ENCODE results near the gene BIRC6.

The BIRC6 gene

DNA sequence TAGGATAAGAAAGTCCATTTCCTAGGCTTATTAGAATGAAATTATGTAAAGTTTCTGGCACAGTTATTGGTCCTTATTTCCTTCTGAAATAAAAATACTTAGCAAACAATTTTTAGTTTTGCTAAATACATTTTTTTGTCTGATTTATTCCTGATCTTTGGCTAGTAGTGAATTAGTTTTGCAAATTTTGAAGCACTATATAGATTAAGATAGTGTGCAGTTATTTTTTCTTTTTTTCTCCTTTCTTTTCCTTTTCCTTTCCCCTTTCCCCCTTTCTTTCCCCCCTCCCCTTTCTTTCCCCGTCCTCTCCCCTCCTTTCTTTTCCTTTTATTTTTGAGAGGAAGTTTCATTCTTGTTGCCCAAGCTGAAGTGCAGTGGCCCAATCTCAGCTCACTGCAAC is 59.7 kb downstream of the BIRC6 start:
- Mint-ChIP-seq H3K27ac (no peak overlapping the region), H3K27me3 (no peaks in the 10 kb centered on the region), H3K9me3 (no peaks in the 10 kb centered on the region), H3K36me3 (peaks cover 38% of the 10 kb centered on the region), H3K4me3 (no peak overlapping the region), H3K4me1 (peaks cover 20% of the 10 kb centered on the region)
- no peak for ATAC-seq

DNA sequence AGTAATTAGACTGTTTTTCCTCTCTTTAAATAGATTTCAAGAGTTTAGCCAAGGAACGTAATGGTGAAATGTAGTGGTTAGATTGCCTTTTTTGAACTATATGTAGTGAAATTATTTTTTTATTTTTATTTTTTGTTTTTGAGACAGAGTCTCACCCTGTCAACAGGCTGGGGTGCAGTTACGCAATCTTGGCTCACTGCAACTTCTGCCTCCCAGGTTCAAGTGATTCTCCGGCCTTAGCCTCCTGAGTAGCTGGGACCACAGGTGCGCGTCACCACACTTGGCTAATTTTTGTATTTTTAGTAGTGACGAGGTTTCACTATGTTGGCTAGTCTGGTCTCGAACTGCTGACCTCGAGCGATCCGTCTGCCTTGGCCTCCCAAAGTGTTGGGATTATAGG is 60.8 kb downstream of the BIRC6 start:
- no peak overlapping the region for H3K27ac Mint-ChIP-seq
- H3K9me3 Mint-ChIP-seq: no peaks in the 10 kb centered on the region
- H3K36me3 Mint-ChIP-seq: peaks cover 50% of the 10 kb centered on the region
- no peak for ATAC-seq
- H3K27me3 Mint-ChIP-seq: no peaks in the 10 kb centered on the region
- peaks cover 30% of the 10 kb centered on the region for H3K4me1 Mint-ChIP-seq
- no peak overlapping the region for H3K4me3 Mint-ChIP-seq

DNA sequence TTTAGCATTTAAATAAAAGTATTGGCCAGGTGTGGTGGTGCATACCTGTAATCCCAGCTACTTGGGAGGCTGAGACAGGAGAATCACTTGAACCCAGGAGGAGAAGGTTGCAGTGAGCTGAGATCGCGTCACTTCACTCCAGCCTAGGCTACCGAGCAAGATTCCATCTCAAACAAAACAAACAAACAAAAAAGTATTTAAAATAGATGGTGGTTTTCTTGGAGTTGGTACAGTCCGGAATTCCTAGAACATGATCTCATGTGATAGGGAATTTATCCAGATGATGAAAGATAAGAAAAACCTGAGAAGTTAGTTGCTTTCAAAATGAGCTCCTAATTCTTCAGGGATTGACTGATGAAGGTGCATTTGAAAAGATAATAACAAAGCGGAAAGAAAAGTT is 62.0 kb downstream of the BIRC6 start:
- Mint-ChIP-seq H3K4me3 (no peak overlapping the region), H3K27ac (no peak overlapping the region), H3K9me3 (no peaks in the 10 kb centered on the region), H3K4me1 (peaks cover 41% of the 10 kb centered on the region), H3K36me3 (peaks cover 58% of the 10 kb centered on the region), H3K27me3 (no peaks in the 10 kb centered on the region)
- ATAC-seq: no peak

DNA sequence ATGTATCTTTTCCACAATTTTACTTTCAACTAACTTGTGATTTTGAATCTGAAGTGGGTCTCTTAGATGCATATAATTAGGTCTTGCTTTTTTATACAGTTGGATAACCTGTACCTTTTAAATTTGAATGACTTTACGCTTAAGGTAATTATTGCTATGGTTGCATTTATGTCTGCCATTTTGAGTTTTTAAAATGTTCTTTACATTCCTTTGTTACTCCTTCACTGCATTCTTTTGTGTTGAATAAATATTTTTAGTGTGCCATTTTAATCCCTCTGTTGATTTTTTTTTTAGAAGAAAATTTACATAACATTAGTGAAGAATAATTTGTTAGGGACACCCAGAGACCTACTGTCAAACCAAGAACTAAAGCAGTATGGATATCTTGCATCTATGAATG is 65.3 kb downstream of the BIRC6 start:
- peaks cover 66% of the 10 kb centered on the region for H3K4me1 Mint-ChIP-seq
- H3K27ac Mint-ChIP-seq: no peak overlapping the region
- H3K9me3 Mint-ChIP-seq: no peaks in the 10 kb centered on the region
- no peak overlapping the region for H3K4me3 Mint-ChIP-seq
- no peak for ATAC-seq
- no peaks in the 10 kb centered on the region for H3K27me3 Mint-ChIP-seq
- peaks cover 62% of the 10 kb centered on the region for H3K36me3 Mint-ChIP-seq

DNA sequence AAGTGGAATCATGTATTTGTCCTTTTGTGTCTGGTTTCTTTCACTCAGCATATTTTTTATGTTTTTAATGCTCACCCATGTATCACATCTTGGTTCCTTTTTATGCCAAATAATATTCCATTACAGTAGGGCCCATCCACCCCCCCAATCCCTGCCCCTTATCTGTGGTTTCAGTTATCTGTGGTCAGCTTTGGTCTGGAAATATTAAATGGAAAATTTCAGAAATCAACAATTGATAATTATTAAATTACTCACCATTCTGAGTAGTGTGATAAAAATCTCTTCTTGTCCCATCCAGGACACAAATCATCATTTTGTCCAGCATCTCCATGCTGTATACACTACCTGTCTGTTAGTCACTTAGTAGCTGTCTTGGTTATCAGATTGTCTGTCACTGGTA is 66.7 kb downstream of the BIRC6 start:
- H3K4me3 Mint-ChIP-seq: no peak overlapping the region
- no peaks in the 10 kb centered on the region for H3K9me3 Mint-ChIP-seq
- no peak overlapping the region for H3K27ac Mint-ChIP-seq
- H3K4me1 Mint-ChIP-seq: peaks cover 77% of the 10 kb centered on the region
- H3K27me3 Mint-ChIP-seq: no peaks in the 10 kb centered on the region
- no peak for ATAC-seq
- peaks cover 59% of the 10 kb centered on the region for H3K36me3 Mint-ChIP-seq

DNA sequence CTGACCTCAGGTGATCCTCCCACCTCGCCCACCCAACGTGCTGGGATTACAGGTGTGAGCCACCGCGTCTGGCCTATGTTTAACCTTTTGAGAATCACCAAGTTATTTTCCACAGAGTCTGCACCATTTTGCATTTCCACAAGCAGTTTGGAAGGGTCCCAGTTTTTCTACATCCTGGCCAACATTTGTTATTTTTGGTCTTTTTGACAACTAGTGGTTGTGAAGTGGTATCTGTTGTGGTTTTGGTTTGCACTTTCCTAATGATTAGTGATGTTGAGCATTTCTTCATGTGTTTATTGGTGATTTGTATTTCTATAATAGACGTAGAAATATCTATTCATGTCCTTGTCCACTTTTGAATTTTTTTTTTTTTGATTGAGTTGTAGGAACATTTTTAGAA is 67.9 kb downstream of the BIRC6 start:
- ATAC-seq: no peak
- Mint-ChIP-seq H3K4me3 (no peak overlapping the region), H3K4me1 (peaks cover 74% of the 10 kb centered on the region)

DNA sequence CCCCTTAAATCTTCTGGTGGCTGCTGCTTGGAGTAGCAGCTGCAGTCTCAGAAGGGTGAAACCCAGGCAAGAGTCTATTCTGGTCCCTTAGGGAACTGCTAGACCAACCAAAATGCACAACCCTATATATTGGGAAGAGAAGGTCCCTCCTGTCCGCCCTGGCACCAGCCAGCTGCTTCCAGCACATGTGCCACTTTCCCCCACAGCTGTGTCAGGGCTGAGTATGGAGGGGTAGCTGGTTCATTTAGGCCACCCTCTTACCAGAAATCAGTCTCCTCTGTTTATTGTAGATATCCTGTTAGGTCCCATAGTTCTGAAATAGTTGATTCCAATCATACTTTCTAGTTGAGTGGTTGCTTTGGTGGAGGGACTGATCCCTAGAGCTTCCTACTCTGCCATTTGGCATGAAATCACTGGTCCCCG is 68.9 kb downstream of the BIRC6 start:
- Mint-ChIP-seq H3K27ac (no peak overlapping the region), H3K4me3 (no peak overlapping the region), H3K4me1 (peaks cover 66% of the 10 kb centered on the region), H3K27me3 (no peaks in the 10 kb centered on the region), H3K36me3 (peaks cover 55% of the 10 kb centered on the region), H3K9me3 (no peaks in the 10 kb centered on the region)
- ATAC-seq: no peak

More for the DNA sequence above, 67.9 kb downstream of the BIRC6 start:
- no peaks in the 10 kb centered on the region for H3K9me3 Mint-ChIP-seq
- no peak overlapping the region for H3K27ac Mint-ChIP-seq
- H3K27me3 Mint-ChIP-seq: no peaks in the 10 kb centered on the region
- H3K36me3 Mint-ChIP-seq: peaks cover 61% of the 10 kb centered on the region

DNA sequence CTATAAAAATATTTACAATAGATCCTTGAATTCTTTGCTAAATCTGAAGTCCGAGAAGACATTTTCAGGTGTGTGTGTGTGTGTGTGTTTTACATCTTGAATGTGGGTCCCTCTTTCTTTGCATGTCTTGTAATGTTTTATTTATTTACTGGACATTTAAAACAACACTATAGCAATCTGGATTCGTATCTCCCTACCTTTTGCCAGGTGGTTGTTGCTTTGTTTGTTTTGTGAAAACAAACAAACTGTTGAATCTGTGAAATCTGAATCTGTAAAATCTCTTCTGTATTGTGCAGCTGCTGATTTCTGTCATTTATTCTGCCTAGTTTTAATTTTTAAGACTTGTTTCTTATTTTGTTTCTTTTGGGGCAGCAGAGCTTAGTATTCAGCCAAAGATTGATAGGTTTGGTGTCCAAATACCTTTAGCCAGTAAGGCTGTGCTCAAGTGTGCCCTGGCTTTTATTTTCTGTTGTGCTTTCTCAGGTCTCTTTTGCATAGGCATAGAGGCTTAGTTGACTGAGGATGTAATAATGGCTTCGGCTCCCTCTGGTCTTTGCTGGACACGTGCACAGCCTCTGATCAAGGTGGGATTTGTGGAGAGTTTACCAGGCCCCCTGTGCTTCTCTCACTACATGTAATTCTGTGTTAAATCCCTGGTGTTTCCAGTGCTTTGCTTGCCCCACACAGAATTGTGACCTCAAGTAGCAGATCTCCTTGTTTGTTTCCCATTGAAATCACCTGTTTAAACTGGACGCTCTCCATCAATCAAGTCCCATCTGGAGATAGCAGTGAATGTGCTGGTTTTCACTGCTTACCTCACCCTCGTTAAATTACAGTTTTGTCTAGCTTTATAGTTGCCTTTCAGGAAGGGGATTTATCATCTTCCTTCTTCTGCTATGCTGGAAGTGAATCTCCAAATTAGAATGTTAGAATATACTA is 71.1 kb downstream of the BIRC6 start:
- Mint-ChIP-seq H3K9me3 (no peaks in the 10 kb centered on the region), H3K4me1 (peaks cover 45% of the 10 kb centered on the region)

DNA sequence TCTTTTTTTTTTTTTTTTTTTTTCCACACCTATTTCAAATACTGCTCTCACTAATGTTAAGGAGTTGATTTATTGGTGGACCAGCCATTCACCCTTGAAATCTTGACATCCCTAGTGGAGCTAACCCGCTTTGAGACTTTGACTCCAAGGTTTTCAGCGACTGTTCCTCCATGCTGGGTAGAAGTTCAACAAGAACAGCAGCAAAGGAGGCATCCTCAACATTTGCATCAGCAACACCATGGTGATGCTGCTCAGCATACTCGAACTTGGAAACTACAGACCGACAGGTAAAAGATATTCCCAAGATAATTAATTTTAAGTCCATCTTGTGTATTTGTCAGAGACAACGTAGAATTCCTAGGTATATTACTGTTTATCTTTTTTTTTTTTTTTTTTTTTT is 74.0 kb downstream of the BIRC6 start:
- no peak for ATAC-seq
- Mint-ChIP-seq H3K4me3 (no peak overlapping the region), H3K36me3 (peaks cover 37% of the 10 kb centered on the region), H3K9me3 (no peaks in the 10 kb centered on the region), H3K27ac (no peak overlapping the region), H3K4me1 (peaks cover 25% of the 10 kb centered on the region), H3K27me3 (no peaks in the 10 kb centered on the region)

More for the DNA sequence above, 71.1 kb downstream of the BIRC6 start:
- Mint-ChIP-seq H3K27ac (no peak overlapping the region), H3K36me3 (peaks cover 48% of the 10 kb centered on the region), H3K4me3 (no peak overlapping the region), H3K27me3 (no peaks in the 10 kb centered on the region)
- ATAC-seq: no peak

DNA sequence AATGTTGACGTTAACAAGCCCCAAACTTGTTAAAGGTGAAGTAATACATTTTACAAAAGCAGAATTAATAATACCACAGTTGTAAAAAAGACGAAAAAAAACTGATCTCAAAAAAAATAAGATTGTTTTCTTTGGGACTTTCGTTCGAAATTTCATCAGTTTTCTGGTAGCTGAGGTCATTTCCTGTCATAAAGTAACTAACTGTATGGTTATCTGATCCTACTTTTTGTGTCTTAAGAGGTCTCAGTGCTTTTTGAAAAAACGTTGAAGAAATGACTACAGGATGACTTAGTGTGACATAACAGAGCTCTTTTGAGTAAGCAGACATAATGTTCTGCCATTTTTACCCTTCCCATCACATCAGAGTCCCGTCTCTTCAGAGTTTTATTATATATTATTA is 79.3 kb downstream of the BIRC6 start:
- Mint-ChIP-seq H3K9me3 (no peaks in the 10 kb centered on the region), H3K4me1 (no peaks in the 10 kb centered on the region), H3K36me3 (peaks cover 55% of the 10 kb centered on the region), H3K27ac (no peak overlapping the region), H3K4me3 (no peak overlapping the region), H3K27me3 (no peaks in the 10 kb centered on the region)
- no peak for ATAC-seq

DNA sequence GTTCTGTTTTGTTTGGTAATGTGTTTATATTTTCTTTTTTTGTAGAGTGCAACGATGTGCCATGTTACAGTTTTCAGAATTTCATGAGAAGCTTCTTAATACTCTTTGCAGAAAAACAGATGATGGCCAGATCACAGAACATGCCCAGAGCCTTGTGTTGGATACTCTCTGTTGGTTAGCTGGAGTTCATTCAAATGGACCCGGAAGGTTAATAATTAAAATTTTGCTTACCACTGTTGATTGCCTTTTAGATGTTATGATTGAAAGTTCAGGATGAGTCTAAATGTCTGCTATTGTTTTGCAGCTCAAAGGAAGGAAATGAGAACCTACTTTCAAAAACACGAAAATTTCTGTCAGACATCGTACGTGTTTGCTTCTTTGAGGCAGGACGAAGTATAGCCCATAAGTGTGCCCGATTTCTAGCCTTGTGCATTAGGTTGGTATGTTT is 85.2 kb downstream of the BIRC6 start:
- no peak for ATAC-seq
- Mint-ChIP-seq H3K4me3 (no peak overlapping the region), H3K36me3 (peaks cover 73% of the 10 kb centered on the region), H3K9me3 (no peaks in the 10 kb centered on the region), H3K4me1 (no peaks in the 10 kb centered on the region), H3K27ac (no peak overlapping the region), H3K27me3 (no peaks in the 10 kb centered on the region)

DNA sequence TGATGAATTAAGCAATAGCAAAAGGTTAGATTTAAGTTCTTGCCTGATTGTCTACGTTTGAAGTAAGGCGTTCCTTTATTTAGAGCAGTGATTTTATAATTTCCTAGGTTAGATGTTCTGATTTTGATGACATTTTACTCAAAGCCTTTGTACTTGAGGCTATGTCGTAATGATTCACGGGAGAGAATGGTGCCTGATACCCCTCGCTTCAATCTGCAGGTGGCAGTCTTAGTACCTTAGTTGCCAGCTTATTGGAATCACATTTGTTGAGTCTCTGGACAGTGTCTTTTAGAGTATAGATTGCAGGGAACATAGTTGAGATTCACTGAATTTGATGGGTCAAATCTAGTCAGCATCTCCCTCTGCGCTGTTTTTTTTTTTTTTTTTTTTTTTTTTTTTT is 89.5 kb downstream of the BIRC6 start:
- no peak overlapping the region for H3K4me3 Mint-ChIP-seq
- H3K27me3 Mint-ChIP-seq: no peaks in the 10 kb centered on the region
- H3K4me1 Mint-ChIP-seq: no peaks in the 10 kb centered on the region
- H3K36me3 Mint-ChIP-seq: peaks cover 62% of the 10 kb centered on the region
- no peaks in the 10 kb centered on the region for H3K9me3 Mint-ChIP-seq
- no peak for ATAC-seq
- H3K27ac Mint-ChIP-seq: no peak overlapping the region

DNA sequence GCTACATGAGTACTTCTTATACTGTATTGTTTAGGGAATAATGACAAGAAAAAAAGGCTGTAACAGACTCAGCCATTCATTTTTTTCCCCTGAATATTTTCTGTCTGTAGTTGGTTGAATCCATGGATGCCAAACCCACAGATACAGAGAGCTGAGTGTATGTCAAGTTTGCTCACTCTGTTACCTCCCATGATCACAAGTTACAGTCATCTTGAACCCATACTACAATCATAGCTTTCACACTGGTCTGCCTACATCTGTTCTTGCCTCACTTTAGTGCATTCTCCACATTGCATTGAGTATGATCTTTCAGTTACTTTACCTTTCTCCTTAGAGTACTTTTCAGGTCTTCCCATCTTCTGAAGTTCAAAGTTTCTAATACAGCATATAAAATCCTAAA is 94.0 kb downstream of the BIRC6 start:
- Mint-ChIP-seq H3K36me3 (peaks cover 46% of the 10 kb centered on the region), H3K4me1 (peaks cover 14% of the 10 kb centered on the region), H3K9me3 (no peaks in the 10 kb centered on the region), H3K27me3 (no peaks in the 10 kb centered on the region), H3K27ac (no peak overlapping the region), H3K4me3 (no peak overlapping the region)
- ATAC-seq: no peak

DNA sequence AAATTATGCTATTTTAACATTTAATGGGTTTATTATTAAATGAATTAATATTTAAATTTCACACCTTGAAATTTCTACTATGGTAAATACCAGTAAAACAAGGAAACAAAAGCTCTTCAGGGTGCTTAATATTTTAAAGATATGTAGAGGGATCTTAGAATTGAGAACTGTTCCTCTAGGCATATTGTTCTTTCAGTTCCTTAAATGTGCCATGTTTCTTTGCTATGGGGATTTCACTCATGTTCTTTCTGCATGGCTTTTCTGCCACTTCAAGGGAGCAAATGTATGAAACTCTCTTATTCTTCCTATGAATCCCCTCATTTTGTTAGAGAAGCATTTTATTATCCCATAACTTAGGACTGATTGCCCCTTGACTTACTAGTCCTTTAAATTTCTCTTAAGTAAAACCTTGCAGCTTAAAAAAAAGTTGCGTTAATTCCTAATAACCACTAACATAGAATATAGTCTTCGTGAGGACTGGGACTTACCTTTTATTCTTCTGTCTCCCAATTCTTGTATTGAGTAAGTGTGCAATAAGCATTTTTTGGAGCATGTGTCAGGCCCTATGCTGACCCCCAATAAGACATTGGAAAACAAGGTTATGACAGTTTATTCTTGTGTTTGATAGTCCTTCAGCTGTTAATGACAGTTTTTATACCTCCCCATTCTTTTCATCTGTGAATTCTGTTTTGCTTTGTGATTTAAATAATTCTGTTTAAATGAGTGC is 95.7 kb downstream of the BIRC6 start:
- Mint-ChIP-seq H3K9me3 (no peaks in the 10 kb centered on the region), H3K4me1 (peaks cover 14% of the 10 kb centered on the region), H3K27me3 (no peaks in the 10 kb centered on the region), H3K36me3 (peaks cover 55% of the 10 kb centered on the region), H3K4me3 (no peak overlapping the region), H3K27ac (no peak overlapping the region)
- ATAC-seq: no peak

DNA sequence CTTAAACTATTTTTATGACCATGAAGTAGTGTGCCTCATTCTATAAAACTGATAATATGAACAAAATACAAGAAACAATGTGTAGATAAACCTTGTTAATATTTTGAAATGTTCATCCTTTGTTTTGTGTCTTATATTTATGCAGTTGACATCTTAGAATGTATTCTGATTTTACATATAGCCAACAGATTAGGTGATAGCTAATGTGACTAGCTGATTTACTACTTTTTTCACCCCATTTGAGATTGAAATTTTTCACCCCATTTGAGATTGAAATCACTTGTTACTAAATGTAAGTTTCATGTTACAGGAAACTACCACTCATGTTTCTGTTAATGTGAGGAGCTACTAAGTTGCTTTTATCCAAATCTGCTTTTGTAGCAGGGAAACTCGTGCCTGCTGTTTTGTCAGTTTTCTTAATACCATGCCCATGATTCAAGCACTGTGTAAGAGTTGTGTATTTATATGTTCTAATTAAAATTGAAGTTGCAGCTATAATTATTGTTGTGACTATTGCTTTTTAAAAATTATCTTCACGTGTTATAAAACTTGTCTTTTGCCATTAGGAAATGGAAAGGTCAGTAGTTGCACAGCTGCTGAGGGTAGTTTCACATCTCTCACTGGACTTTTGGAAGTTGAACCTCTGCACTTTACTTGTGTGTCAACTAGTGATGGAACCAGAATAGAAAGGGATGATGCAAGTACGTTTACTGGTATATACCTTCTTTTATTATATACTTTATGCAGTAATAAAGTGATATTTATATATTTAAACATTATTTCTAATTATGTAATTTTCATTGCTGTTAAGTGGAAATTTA is 96.6 kb downstream of the BIRC6 start:
- peaks cover 20% of the 10 kb centered on the region for H3K4me1 Mint-ChIP-seq
- peaks cover 63% of the 10 kb centered on the region for H3K36me3 Mint-ChIP-seq
- ATAC-seq: no peak
- H3K27me3 Mint-ChIP-seq: no peaks in the 10 kb centered on the region
- H3K9me3 Mint-ChIP-seq: no peaks in the 10 kb centered on the region
- H3K4me3 Mint-ChIP-seq: no peak overlapping the region
- no peak overlapping the region for H3K27ac Mint-ChIP-seq

All from stimulated activated memory B cell treated with anti-CD40 and anti-IgM and Interleukin-4, amounts not matched to agents 10 μg/mL and 1 μg/mL and 100 μg/mL, for 72 hours (primary cell).